Ureter (tissue), 1 donor: ENCODE results near the gene AVPR2. TPM values are rescaled to one million over a fixed set of nuclear protein-coding genes. Genes with fewer than 3 reads are reported as not detected.

Source experiments
- DNase-seq: peaks from one replicate; pipeline ENCODE4 v3.0.0-alpha.2; 2020; ENCODE audit warnings: low spot score
- total RNA-seq: library from RNA; stranded (reverse); gene quantifications from one replicate; pipeline ENCODE4 v1.2.4, GENCODE V29; 2023
- donor health status: DM: yes; HTN: yes; CAD: no.

The AVPR2 gene
- total RNA-seq, 1 donor from 2014 or later = 2.3 TPM

GRCh38 chrX:153885968-153886903 lies 18.2 kb upstream of the AVPR2 start, which contains the start of gene L1CAM:
TSS of gene L1CAM (minus strand) at chrX:153886173. CDS start at chrX:153875836, 10,337 bp downstream.
- DNase-seq = no peak

GRCh38 chrX:153886915-153887314 lies 17.6 kb upstream of the AVPR2 start:
- DNase-seq = no peak

- no peak for DNase-seq
Observed at GRCh38 chrX:153887385-153887784, 17.1 kb upstream of the AVPR2 start.

- DNase-seq = no peak
Observed at GRCh38 chrX:153888344-153888743, 16.1 kb upstream of the AVPR2 start.

GRCh38 chrX:153889123-153889522 lies 15.3 kb upstream of the AVPR2 start:
- DNase-seq = no peak

- no peak for DNase-seq
Observed at GRCh38 chrX:153897899-153898298, 6.6 kb upstream of the AVPR2 start.

GRCh38 chrX:153900831-153901752 lies 3.4 kb upstream of the AVPR2 start:
- peak; percentile 48 for DNase-seq

GRCh38 chrX:153901753-153902140 lies 2.7 kb upstream of the AVPR2 start:
- no peak for DNase-seq

- DNase-seq = no peak
Observed at GRCh38 chrX:153902385-153902784, 2.1 kb upstream of the AVPR2 start.

- no peak for DNase-seq
Observed at GRCh38 chrX:153903238-153903980, 1.1 kb upstream of the AVPR2 start.

GRCh38 chrX:153905481-153906095 lies 1.1 kb downstream of the AVPR2 start:
- no peak for DNase-seq

- no peak for DNase-seq
Observed at GRCh38 chrX:153906126-153906917, 1.8 kb downstream of the AVPR2 start.

- no peak for DNase-seq
Observed at GRCh38 chrX:153907456-153907855, 3.0 kb downstream of the AVPR2 start.

GRCh38 chrX:153908219-153908860 lies 3.9 kb downstream of the AVPR2 start:
- DNase-seq = no peak

GRCh38 chrX:153909024-153909979 lies 4.8 kb downstream of the AVPR2 start:
- DNase-seq = no peak

- no peak for DNase-seq
Observed at GRCh38 chrX:153909980-153910360, 5.5 kb downstream of the AVPR2 start.

GRCh38 chrX:153910446-153910845 lies 6.0 kb downstream of the AVPR2 start:
- DNase-seq = no peak

- no peak for DNase-seq
Observed at GRCh38 chrX:153911798-153912197, 7.3 kb downstream of the AVPR2 start.

- no peak for DNase-seq
Observed at GRCh38 chrX:153913211-153913610, 8.7 kb downstream of the AVPR2 start.
